Suprapubic skin (tissue), 4 donors: ENCODE data around the gene PRRX2. TPM values are rescaled to one million over a fixed set of nuclear protein-coding genes. Genes with fewer than 3 reads are reported as not detected.

Source experiments
- DNase-seq, 2 donors: peaks; one replicate each; pipeline ENCODE4 v3.0.0-alpha.2; 2019; ENCODE audit warnings: low spot score in 2 of 2
- H3K27ac ChIP-seq: fragments of 200-600 bp; sonication (generic); one replicate; pipeline ENCODE4 v1.5.1; 2019
- H3K27me3 ChIP-seq: fragments of 200-600 bp; sonication (generic); one replicate; pipeline ENCODE4 v1.5.1; 2019
- H3K36me3 ChIP-seq: fragments of 200-600 bp; sonication (generic); one replicate; pipeline ENCODE4 v1.5.1; 2019
- H3K4me1 ChIP-seq: fragments of 200-600 bp; sonication (generic); one replicate; pipeline ENCODE4 v1.5.1; 2019
- H3K4me3 ChIP-seq: fragments of 200-600 bp; sonication (generic); one replicate; pipeline ENCODE4 v1.5.1; 2019; ENCODE audit warnings: mild to moderate bottlenecking
- H3K9me3 ChIP-seq: fragments of 200-600 bp; sonication (generic); one replicate; pipeline ENCODE4 v1.5.1; 2019
- EP300 ChIP-seq: sonication (generic); formaldehyde crosslinking; IDR thresholded peaks from one replicate; pipeline ENCODE4 v1.6.1; 2017; ENCODE audit warnings: antibody characterized with exemption
- POLR2A ChIP-seq, 2 donors: fragments of 450-650 bp; IDR thresholded peaks; one replicate each; pipeline ENCODE4 v1.6.1; 2017; ENCODE audit warnings: antibody characterized with exemption in 2 of 2, mild to moderate bottlenecking in 2 of 2, moderate library complexity in 2 of 2
- POLR2AphosphoS5 ChIP-seq, 3 donors: sonication (generic); formaldehyde crosslinking; IDR thresholded peaks; one replicate each; pipeline ENCODE4 v1.6.1; 2017; ENCODE audit warnings: antibody characterized with exemption in 3 of 3
- WGBS: methylation state at CpG from one replicate; pipeline ENCODE4 v1.1.5; 2018; 5-methylcytosine and 5-hydroxymethylcytosine counted together
- total RNA-seq, 4 donors: library from RNA; depleted of rRNA; stranded (reverse); fragments of >200 nt; gene quantifications; one replicate each; pipeline ENCODE4 v1.1.0, GENCODE V29; 2016
- TF ChIP-seq, protein P1 (sequence below), 2 donors: fragments of 200-600 bp in 1 of 2; fragments of 450-650 bp in 1 of 2; sonication (generic) in 1 of 2; IDR thresholded peaks; one replicate each; pipeline ENCODE4 v1.5.1; 2016 to 2019; ENCODE audit warnings: antibody characterized with exemption in 2 of 2, mild to moderate bottlenecking in 1 of 2, moderate library complexity in 1 of 2

Gene PRRX2
- total RNA-seq, 4 donors from 2014 or later: 9.9 to 16.9 (median 14.0) TPM

- TF ChIP-seq, protein P1, sequence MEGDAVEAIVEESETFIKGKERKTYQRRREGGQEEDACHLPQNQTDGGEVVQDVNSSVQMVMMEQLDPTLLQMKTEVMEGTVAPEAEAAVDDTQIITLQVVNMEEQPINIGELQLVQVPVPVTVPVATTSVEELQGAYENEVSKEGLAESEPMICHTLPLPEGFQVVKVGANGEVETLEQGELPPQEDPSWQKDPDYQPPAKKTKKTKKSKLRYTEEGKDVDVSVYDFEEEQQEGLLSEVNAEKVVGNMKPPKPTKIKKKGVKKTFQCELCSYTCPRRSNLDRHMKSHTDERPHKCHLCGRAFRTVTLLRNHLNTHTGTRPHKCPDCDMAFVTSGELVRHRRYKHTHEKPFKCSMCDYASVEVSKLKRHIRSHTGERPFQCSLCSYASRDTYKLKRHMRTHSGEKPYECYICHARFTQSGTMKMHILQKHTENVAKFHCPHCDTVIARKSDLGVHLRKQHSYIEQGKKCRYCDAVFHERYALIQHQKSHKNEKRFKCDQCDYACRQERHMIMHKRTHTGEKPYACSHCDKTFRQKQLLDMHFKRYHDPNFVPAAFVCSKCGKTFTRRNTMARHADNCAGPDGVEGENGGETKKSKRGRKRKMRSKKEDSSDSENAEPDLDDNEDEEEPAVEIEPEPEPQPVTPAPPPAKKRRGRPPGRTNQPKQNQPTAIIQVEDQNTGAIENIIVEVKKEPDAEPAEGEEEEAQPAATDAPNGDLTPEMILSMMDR (IDR thresholded peaks at IDR 0.05): no peak
- TF ChIP-seq POLR2A (IDR thresholded peaks at IDR 0.05) (no peak), POLR2AphosphoS5 (IDR thresholded peaks at IDR 0.05) (no peak), EP300 (no peak)
- Histone ChIP-seq H3K4me3 (no peak overlapping the region), H3K27ac (no peak overlapping the region), H3K9me3 (no peaks in the 10 kb centered on the region), H3K36me3 (no peaks in the 10 kb centered on the region), H3K27me3 (peaks cover 4% of the 10 kb centered on the region), H3K4me1 (peaks cover 15% of the 10 kb centered on the region)
- DNase-seq: no peak
- 94% methylated on average over 2 of the region's 2 CpGs for WGBS
Measured at GRCh38 chr9:129733632-129733953, 68.1 kb downstream of the PRRX2 start.

DNA sequence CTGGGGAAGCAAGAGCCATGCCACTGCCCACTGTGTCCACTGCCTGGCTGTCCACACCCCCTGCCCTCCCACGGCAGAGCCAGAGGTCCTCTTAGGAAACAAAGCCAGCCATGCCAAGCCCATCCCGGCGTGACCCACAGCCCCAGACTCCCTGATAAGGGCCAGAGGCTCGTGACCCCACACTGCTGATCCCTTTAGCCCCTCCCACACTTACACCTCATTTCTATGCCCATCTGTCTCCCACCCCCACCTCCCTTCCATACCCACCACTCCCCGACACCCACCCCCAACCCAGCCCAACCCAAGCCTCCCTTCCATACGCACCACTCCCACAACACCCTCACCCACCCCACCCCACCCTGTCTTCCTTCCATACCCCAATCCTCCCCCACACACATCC is 70.1 kb downstream of the PRRX2 start:
- DNase-seq: no peak
- Histone ChIP-seq H3K27ac (no peak overlapping the region), H3K27me3 (peaks cover 4% of the 10 kb centered on the region), H3K9me3 (no peaks in the 10 kb centered on the region), H3K4me1 (peaks cover 15% of the 10 kb centered on the region), H3K4me3 (no peak overlapping the region), H3K36me3 (peaks cover 9% of the 10 kb centered on the region)
- TF ChIP-seq POLR2A (IDR thresholded peaks at IDR 0.05): no peak
- no peak for TF ChIP-seq POLR2AphosphoS5 (IDR thresholded peaks at IDR 0.05)
- TF ChIP-seq, protein P1 (IDR thresholded peaks at IDR 0.05): no peak
- TF ChIP-seq EP300: no peak
- WGBS: 65% methylated on average over 6 of the region's 6 CpGs

DNA sequence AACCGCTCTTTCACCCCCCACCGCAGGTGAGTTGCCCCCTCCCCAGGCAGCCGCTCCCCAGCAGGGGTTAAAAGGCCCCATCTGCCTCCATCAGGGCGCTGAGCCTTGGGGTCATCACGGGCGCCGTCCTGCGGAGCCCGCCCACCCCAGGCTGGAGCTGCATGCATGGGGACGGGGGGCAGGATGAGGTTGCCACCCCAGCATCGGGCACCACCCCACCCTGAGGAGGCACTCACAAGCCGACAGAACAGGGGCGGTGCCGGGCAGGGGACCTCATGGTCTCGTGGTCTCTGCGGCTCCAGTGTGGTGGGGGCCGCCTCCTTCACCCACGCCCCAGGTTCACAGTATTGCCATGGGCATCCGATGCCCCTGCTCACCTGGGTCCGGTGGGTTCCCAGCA is 70.9 kb downstream of the PRRX2 start:
- Histone ChIP-seq H3K4me1 (peaks cover 15% of the 10 kb centered on the region), H3K27me3 (peaks cover 4% of the 10 kb centered on the region), H3K27ac (no peak overlapping the region), H3K9me3 (no peaks in the 10 kb centered on the region), H3K36me3 (peaks cover 12% of the 10 kb centered on the region), H3K4me3 (no peak overlapping the region)
- WGBS: 66% methylated on average over 9 of the region's 20 CpGs
- TF ChIP-seq, protein P1 (IDR thresholded peaks at IDR 0.05): no peak
- TF ChIP-seq POLR2A (IDR thresholded peaks at IDR 0.05): no peak
- no peak for TF ChIP-seq EP300
- no peak for TF ChIP-seq POLR2AphosphoS5 (IDR thresholded peaks at IDR 0.05)
- no peak for DNase-seq

- no peaks in the 10 kb centered on the region for H3K9me3 ChIP-seq
- peaks cover 4% of the 10 kb centered on the region for H3K27me3 ChIP-seq
- TF ChIP-seq, protein P1 (IDR thresholded peaks at IDR 0.05): peak; percentile 92 to 97
- TF ChIP-seq POLR2A (IDR thresholded peaks at IDR 0.05): no peak
- peak in 1 of 3 donors; percentile 10 for TF ChIP-seq POLR2AphosphoS5 (IDR thresholded peaks at IDR 0.05)
- peaks cover 15% of the 10 kb centered on the region for H3K4me1 ChIP-seq
- peak; percentile 91 to 94 for DNase-seq
- WGBS: 3% methylated on average over 27 of the region's 48 CpGs
- H3K27ac ChIP-seq: peak overlapping the region; percentile 72
- peaks cover 12% of the 10 kb centered on the region for H3K36me3 ChIP-seq
- H3K4me3 ChIP-seq: peak overlapping the region; percentile 61
Measured at GRCh38 chr9:129737479-129738274, 72.2 kb downstream of the PRRX2 start.

GRCh38 chr9:129739432-129739831 is 74.0 kb downstream of the PRRX2 start:
- Histone ChIP-seq H3K4me3 (no peak overlapping the region), H3K4me1 (peaks cover 18% of the 10 kb centered on the region), H3K36me3 (peaks cover 12% of the 10 kb centered on the region), H3K27me3 (peaks cover 4% of the 10 kb centered on the region), H3K9me3 (no peaks in the 10 kb centered on the region), H3K27ac (no peak overlapping the region)
- no peak for DNase-seq
- TF ChIP-seq, protein P1 (IDR thresholded peaks at IDR 0.05): no peak
- no peak for TF ChIP-seq EP300
- no peak for TF ChIP-seq POLR2A (IDR thresholded peaks at IDR 0.05)
- TF ChIP-seq POLR2AphosphoS5 (IDR thresholded peaks at IDR 0.05): no peak
- 93% methylated on average over 16 of the region's 16 CpGs for WGBS
